ENCODE data around the gene FDX2. TPM values are rescaled to one million over a fixed set of nuclear protein-coding genes. Genes with fewer than 3 reads are reported as not detected.
A peak's percentile ranks its signal among the peaks of the same experiment; 100 is the strongest.

FDX2 gene
- total RNA-seq, 3 donors from 2014 or later = 7.9 to 15.1 (median 9.7) TPM

DNA sequence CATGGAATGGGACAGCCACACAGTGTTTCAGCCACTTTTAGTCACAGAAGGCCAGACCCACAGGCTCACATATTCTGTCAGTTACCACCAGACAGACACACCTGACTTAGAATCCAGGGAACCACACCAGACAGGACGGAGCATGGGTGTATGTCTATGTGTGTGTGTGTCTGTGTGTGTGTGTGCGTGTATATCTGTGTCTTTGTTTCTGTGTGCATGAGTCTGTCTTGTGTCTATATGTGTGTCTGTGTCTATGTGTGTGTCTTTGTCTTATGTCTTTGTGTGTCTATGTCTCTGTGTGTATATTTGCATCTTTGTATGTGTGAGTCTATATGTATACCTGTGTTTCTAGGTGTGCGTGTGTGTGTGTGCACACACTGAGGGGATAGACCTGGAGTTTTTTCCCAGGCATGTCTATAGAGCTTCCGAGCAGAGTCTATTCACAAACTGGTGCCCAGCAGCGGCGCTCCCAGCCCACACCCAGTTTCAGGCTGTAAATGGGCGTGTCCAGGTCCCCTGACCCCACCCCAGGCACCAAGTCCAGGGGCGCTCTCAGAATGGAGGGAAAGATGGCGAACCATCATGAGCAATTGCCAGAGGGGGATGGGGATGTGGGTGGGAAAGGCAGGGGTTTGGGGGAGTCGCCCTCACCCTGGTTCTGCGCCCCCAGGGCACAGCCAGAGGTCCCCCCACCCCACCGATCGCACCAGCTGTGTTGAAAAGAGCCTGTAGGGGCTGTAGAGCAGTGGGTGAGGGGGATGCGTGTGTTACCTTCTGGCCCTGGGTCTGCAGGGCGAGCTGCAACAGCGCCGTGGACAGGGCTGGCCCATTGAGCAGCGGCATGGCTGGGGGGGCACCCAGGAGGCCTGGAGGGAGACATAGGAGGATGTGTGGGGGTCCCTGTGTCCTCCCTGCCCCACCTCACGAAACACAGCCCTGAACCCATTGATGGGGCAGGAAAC, 6.3 kb upstream of the FDX2 start:
- Histone ChIP-seq H3K4me1 (ENCODE audit: low read depth) (peaks cover 25% of the 10 kb centered on the region), H3K4me3 (no peak overlapping the region), H3K9me3 (no peaks in the 10 kb centered on the region), H3K36me3 (ENCODE audit: low read depth) (peaks cover 13% of the 10 kb centered on the region)
- TF ChIP-seq, protein P1, sequence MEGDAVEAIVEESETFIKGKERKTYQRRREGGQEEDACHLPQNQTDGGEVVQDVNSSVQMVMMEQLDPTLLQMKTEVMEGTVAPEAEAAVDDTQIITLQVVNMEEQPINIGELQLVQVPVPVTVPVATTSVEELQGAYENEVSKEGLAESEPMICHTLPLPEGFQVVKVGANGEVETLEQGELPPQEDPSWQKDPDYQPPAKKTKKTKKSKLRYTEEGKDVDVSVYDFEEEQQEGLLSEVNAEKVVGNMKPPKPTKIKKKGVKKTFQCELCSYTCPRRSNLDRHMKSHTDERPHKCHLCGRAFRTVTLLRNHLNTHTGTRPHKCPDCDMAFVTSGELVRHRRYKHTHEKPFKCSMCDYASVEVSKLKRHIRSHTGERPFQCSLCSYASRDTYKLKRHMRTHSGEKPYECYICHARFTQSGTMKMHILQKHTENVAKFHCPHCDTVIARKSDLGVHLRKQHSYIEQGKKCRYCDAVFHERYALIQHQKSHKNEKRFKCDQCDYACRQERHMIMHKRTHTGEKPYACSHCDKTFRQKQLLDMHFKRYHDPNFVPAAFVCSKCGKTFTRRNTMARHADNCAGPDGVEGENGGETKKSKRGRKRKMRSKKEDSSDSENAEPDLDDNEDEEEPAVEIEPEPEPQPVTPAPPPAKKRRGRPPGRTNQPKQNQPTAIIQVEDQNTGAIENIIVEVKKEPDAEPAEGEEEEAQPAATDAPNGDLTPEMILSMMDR (IDR thresholded peaks at IDR 0.05) = no peak
- ATAC-seq (peak; percentile 91), DNase-seq (peak; percentile 84 to 90 (median 87))
- intact Hi-C loops (cut with DNase I, micrococcal nuclease) = no loop called here

DNA sequence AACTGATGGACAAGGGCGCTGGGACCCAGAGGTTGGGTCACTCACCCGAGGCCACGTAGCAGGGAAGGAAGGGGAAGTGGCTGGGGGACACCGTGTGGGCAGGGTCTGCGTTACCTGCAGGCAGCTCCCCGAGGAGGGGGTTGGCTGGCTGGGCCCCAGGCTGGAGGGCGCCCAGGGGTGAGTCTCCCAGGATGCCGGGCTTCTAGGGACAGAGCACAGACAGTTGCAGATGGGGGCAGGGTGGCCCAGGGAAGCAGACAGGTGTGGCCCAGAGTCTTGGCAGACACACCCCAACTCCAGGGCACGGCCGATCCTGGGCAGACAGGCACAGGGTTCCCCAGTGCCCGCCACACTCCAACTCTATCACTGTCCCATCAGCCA, 5.6 kb upstream of the FDX2 start:
- Histone ChIP-seq H3K4me1 (ENCODE audit: low read depth) (peaks cover 25% of the 10 kb centered on the region), H3K4me3 (no peak overlapping the region), H3K9me3 (no peaks in the 10 kb centered on the region), H3K36me3 (ENCODE audit: low read depth) (peaks cover 13% of the 10 kb centered on the region)
- DNase-seq (peak; percentile 84 to 89 (median 85)), ATAC-seq (peak; percentile 92)
- TF ChIP-seq, protein P1 (IDR thresholded peaks at IDR 0.05) = no peak
- intact Hi-C loops (cut with DNase I, micrococcal nuclease) = no loop called here

DNA sequence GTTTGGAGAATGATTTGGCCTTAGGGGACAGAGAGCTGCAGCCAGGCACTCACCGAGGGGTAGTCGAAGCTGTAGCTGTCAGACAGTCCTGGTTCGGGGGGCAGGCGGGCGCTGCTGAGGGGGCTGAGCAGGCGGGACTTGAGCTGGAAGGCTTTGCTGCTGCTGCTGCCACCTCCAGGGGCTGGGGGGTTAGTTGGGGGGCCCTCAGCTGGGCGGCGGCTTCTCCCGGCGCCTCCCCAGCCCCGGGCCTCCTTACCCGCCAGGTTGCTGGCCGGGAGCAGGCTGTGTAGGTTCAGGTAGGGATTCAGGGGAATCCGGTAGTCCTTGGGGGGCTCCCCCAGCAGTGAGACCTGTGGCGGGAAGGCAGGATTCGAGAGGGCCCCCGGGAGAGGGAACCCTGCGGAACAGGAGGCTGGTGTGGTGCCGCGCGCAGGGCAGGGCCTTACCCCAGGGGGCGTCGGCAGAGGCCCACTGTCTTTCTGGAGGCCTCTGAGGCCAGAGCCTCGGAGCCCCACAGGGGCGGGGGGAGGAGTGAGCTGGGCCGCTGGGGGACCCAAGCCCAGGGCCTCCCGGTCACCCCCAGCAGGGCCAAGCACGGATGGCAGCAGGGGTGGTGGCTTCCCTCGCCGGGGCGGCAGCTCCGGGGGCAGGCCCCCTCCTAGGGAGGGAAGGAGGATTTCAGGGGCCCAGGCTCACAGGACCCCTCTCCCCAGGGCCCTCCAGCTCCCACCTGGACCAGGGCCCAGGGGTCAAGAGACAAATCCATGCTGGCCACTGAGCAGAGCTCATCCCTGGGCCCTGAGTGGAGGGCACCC, 5.0 kb upstream of the FDX2 start:
- intact Hi-C loops (cut with DNase I, micrococcal nuclease) = no loop called here
- H3K9me3 ChIP-seq = no peaks in the 10 kb centered on the region
- ATAC-seq = no peak
- H3K4me1 ChIP-seq (ENCODE audit: low read depth) = peaks cover 30% of the 10 kb centered on the region
- peaks cover 13% of the 10 kb centered on the region for H3K36me3 ChIP-seq (ENCODE audit: low read depth)
- DNase-seq = peak in 1 of 3 donors; percentile 41
- no peak overlapping the region for H3K4me3 ChIP-seq
- TF ChIP-seq, protein P1 (IDR thresholded peaks at IDR 0.05) = no peak

DNA sequence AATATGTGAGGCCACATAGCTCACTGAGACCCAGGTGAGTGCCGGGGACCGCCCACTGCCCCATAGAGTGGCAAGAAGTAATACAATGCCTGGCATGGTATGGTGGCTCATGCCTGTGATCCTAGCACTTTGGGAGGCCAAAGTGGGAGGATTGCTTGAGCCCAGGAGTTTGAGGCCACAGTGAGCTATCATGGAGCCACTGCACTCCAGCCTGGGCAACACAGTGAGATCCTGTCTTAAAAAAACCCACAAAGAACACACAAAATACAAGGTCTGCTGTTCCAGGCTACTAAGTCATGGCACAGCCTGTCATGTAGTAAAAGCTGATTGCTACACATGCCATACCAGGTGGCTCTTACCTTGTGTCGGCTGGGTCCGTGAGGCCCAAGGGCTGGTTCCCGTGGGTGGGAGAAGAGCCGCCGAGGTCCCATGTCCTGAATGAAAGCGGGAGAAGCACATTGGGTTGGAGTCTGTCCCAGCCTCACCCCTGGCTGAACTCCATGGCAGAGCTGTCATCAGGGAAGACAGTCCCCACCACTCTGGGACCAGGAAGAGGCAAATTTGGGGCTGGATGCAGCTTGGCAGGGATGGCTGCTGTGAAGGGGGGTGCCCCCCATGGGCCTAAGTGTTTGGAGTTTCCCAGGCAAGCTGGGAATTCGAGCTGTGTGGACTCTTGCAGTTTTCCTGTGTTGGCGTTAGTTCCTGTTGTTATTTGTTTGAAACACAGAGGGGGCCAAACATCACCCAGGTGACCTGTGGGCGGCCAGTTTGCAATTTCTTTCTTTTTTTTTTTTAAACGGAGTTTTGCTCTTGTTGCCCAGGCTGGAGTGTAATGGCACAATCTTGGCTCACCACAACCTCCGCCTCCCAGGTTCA, 3.2 kb upstream of the FDX2 start:
- Histone ChIP-seq H3K4me3 (no peak overlapping the region), H3K36me3 (ENCODE audit: low read depth) (peaks cover 8% of the 10 kb centered on the region), H3K4me1 (ENCODE audit: low read depth) (peaks cover 34% of the 10 kb centered on the region), H3K9me3 (no peaks in the 10 kb centered on the region)
- TF ChIP-seq, protein P1 (IDR thresholded peaks at IDR 0.05) = no peak
- DNase-seq (no peak), ATAC-seq (no peak)
- intact Hi-C loops (cut with DNase I, micrococcal nuclease) = no loop called here

DNA sequence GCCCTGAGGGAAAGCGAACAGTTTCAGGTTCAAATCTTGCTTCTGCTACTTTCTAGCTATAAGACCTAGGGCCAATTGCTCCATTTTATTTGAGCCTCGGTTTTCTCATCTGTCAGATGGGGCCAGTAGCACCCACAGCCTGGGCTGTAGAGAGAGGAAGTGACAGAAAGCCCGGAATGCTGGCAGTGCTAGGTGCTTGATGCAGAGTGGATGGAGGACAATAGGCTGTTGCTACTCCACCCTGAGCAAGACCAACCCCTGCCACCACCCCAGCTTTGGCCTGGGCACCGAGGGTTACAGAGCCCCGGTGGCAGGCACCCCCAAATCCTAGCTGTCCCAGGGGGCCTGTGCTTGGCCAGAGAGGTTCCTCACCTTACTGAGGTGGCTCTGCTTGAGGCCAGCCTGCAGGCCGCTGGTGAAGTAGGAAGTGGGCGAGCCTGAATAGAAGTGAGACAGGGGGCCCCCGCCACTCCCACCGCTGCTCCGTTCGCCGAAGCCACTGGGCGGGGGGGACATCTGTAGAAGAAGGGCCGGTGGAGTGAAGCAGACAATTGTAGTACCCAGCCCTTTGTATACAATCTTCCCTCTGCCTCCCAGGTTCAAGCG, 2.1 kb upstream of the FDX2 start:
- intact Hi-C loops (cut with DNase I, micrococcal nuclease) = no loop called here
- peaks cover 8% of the 10 kb centered on the region for H3K36me3 ChIP-seq (ENCODE audit: low read depth)
- DNase-seq (no peak), ATAC-seq (no peak)
- no peak overlapping the region for H3K4me3 ChIP-seq
- TF ChIP-seq, protein P1 (IDR thresholded peaks at IDR 0.05) = no peak
- peaks cover 31% of the 10 kb centered on the region for H3K4me1 ChIP-seq (ENCODE audit: low read depth)
- H3K9me3 ChIP-seq = no peaks in the 10 kb centered on the region

Data from mucosa of descending colon (tissue), 3 donors.